ENCODE data around the gene FBXO10.
A peak's percentile ranks its signal among the peaks of the same experiment; 100 is the strongest.
"Not testable (repeated sequence)": the region's sequence is repeated elsewhere in the genome, so short reads cannot be mapped to it uniquely, and the experiment has no call there.

FBXO10 gene, protein sequence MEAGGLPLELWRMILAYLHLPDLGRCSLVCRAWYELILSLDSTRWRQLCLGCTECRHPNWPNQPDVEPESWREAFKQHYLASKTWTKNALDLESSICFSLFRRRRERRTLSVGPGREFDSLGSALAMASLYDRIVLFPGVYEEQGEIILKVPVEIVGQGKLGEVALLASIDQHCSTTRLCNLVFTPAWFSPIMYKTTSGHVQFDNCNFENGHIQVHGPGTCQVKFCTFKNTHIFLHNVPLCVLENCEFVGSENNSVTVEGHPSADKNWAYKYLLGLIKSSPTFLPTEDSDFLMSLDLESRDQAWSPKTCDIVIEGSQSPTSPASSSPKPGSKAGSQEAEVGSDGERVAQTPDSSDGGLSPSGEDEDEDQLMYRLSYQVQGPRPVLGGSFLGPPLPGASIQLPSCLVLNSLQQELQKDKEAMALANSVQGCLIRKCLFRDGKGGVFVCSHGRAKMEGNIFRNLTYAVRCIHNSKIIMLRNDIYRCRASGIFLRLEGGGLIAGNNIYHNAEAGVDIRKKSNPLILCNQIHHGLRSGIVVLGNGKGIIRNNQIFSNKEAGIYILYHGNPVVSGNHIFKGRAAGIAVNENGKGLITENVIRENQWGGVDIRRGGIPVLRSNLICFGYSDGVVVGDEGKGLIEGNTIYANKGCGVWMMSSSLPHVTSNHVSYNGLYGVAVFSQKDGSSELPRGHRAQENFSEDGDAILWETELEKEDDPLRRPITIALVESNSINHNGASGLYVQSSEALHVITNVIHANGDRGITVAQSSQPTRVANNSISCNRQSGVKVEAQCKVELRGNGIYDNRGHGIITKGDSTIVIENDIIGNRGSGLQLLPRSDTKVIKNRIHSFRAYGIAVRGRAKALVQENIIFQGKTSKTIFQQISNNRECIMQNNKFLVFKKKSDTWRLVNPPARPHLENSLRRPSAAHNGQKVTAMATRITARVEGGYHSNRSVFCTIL

DNA sequence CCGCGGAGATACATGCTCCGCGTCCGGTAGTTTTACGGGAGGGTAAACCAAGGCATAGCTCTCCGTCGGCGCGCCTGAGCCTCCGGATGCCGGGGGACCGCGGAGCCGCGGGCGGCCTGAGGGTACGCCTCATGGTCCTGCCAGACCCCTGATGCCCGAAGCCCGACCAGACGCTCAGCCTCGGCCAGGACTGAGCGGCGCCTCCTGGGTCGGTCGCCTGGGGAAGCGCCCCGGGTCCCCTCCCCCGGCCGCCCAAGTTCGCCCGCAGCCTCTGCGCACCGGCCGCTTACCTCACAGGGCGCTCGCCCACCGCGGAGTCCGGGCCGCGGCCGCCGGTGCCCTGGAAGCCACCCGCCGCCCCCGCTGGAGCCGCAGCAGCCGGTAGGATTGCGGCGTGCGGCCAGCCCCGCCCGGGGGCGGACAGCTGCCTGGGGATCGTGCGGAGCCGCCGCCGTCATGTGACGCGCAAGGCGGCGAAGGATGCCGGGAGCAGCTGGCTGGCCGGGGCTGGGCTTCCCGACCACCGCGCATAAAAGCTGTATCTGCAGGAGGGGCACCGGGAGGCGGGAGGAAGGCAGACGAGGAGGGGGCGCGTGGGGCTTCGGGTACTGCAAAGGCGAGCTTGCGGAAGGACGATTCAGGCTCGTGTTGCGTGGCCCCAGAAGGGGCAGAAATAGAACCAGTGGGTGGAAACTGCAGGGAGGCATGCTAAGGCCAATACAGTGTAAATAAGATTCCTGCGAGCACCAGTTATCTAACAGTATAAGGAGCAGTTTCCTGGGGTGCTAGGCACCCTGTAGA is at the start of gene FBXO10:
Gene FBXO10 (minus strand): TSS at position 460 of the 801 bp plus-strand sequence. CDS start 34,612 bp downstream, outside the sequence.
- peak; percentile 80 for DNase-seq (ENCODE audit: low spot score)

DNA sequence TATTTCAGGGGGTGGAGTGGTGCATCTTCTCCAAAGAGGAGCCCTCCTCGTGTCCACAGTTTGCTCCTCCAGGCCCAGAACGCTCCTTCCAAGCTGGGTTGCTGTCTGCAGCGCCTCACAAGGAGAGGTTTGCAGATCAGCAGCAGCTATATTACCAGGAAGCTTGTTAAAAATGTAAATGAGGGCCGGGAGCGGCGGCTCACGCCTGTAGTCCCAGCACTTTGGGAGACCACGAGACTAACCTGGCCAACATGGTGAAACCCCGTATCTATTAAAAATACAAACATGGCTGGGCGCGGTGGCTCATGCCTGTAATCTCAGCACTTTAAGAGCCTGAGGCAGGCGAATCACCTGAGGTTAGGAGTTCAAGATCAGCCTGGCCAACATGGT is 49.6 kb upstream of the FBXO10 start:
- no peak for DNase-seq (ENCODE audit: low spot score)

DNA sequence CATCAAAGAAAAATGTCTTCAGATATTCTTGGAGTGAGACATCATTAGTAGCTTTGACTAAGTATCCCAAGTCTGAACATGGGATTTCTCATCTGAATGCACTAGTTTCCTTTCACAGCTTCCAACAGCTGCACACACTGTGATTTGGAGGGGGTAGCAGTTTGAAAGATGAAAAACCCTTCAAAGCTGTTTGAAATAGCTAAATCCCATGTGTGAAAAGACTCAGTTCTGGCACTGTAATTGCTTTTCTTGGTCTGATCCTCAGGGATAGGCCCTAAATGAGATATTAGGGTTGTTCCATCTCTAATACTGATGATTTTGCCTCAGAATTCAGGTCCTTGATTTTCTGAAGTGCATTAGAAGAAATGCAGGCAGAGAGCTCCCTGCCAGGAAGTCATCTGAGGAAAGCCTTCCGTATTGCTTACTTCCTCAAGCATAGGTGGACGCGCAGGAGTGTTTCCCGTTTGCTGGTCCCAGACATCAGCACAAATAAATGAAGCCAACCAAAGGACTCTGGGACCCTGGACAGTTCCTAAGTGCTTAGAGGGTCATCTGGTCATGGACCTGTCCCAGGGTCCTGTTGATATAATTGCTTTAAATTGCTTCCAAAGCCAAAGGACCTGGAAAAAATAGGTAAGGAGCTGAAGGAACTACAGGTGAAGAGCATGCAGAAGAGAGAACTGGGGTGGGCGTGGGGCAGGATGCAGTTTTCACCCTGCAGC is 49.0 kb upstream of the FBXO10 start:
- DNase-seq (ENCODE audit: low spot score), result no peak

DNA sequence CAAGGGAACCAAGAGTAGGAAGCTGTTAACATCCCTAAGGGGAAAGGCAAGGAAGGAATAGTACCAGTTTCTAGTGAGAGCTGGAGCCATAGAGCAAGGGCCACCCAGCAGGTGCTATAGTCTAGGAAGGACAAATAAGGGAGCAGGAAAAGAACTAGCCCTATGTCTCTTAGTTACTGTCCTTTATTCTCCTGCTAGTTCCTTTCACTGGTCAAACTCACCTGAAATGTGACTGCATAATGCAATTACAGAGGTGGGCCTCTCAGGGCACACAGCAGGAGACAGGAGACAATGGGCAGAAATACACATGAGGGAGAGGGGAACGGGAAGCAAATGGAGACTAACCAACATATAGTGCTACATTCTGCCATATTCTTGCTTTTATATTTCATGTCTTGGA is 47.9 kb upstream of the FBXO10 start:
- DNase-seq (ENCODE audit: low spot score), result no peak

DNA sequence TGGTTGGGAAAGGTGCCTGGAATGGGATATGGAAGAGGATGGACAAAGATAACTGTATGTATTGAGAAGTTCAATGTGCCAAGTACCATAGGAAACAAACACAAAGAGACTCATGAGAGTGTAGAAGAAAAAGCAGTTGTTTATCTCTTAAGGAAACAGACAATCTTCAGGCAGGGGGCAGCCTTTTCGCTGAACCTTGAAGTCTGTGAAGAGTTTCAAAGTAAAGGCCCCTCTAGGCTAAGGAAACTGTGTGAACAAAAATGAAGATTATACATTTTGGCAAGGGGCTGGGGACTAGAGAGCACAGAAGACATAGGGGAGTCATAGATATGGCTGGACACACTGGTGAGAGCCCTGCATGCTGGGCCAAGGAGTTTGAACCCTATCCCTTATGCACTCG is 47.1 kb upstream of the FBXO10 start:
- no peak for DNase-seq (ENCODE audit: low spot score)

DNA sequence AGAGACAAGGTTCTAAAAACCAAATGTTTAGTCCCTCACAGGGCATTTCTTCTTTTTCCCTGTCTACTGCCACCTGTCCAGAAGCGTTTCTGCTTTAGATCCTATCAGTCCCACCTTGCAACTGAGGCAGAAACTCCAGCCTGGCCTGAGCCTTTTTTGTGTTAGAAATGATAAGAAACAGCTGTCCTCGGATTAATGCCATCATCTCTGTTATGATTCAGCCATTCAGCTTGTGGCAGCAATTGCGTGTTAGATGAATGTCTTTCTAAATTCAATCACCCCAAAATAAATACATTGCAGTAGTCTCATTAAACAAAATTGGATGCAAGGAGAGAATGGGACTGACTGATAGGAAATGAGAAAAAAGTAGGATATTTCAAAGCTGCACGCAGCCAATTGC is 46.3 kb upstream of the FBXO10 start:
- no peak for DNase-seq (ENCODE audit: low spot score)

DNA sequence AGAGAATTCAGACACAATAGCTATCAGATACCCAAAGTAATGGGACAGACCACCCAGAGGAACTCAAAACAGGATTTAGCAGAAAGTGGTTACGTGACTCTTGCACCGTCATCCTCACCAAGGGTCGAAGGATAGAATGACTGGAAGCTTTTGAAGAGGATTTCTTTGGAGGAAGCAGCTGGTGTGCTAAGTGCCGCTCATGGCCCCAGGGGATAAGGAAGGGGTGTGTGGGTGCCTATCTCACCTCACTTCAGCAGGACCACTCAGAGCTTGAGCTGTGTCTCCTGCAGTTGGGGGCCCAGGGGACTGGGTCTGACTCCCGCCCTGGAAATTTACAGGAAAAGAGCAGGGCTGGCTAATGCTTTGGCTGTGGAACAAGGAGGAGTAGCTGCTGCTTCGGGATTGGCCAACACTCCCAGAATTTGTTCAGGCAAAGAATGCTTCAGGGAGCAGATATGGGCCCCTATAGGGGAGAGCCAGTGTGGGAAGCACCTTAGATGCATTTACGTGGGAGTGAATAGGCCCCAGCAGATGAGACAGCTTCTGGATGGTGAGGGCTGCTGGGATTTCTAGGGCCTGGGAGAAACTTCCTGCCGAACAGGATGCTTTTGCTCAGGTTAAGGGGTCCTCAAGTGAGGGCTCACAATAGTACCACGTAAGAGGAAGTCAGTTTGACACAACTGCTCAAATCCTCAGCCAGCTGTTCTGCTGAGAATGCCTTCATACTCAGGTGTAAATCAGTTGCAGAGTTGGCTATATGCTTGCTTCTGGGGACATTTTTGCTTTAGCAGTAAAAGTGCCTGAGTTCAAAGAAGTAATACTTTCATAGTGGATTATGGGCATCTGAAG is 45.3 kb upstream of the FBXO10 start:
- no peak for DNase-seq (ENCODE audit: low spot score)

DNA sequence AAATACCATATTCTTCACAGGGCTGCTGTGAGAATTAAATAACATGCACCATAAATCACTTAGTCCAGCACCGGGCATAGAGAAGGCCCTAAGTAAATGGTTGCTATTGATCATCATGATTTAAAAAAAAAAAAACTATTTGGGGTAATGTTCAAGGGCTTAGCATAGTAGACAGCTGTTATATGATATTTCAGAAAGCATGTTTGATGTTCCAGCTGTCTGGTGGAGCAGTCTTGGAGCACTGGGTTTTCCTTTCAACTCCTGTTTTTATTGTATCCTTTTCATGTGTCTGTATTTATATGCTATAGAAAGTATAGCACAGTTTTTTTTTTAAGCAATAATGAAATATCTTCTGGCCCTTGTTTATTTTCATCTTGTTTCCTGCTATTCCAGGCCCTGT is 44.2 kb upstream of the FBXO10 start:
- DNase-seq (ENCODE audit: low spot score), result no peak

DNA sequence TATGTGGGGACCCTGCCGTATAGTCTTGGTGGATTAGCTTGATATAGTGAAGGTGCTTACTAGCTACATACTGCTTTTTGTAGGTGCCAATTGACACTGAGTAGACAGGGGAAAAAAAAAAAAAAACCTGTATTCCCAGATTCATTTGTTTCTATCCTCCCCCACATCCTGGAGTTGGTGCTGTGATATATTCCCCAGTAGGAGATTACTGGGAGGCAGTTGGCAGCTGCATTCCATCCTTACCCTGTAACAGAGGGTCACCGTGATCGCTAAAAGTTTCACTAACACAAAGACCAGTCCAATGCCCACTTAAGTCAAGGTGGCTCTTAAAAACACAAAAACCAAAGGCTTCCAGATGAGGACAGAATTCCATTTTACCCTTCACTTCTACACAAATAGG is 43.6 kb upstream of the FBXO10 start:
- no peak for DNase-seq (ENCODE audit: low spot score)

DNA sequence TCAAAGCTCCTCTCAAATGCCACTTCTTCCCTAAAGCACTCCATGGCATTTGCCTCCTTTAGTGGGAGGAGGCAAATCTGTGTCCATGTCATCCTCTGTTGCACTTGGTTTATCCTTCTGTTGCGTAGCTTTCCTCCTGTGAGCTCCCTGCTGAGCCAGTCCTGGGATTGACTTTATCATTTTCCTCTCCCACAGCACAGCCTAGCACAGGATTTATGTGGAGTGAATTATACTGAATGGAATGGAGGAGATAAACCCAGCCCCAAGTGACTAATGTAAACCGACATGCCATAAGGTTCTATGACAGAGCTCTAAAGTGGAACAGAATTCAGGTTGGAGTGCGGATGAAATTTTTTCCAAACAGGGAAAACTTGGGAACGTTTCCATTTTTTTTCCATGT is 42.6 kb upstream of the FBXO10 start:
- no peak for DNase-seq (ENCODE audit: low spot score)

DNA sequence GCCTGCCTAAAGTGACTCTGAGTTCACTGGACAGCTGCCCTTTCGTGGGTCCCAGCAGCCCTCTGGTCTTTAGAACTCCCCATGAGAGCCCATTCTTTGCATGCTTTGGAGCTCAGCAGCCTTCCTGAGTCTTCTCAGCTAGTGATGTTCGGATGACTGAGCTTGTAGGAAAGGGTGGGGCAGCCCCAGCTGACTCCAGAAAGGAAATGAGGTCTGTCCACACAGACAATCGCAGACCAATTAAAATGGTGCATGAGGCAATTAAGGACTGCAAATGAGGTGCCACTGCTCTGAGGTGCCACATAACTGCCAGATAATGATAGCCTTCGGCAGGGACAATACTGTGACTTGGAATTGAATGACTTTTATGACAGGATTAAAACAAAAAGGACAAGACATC is 41.7 kb upstream of the FBXO10 start:
- DNase-seq (ENCODE audit: low spot score), result no peak

DNA sequence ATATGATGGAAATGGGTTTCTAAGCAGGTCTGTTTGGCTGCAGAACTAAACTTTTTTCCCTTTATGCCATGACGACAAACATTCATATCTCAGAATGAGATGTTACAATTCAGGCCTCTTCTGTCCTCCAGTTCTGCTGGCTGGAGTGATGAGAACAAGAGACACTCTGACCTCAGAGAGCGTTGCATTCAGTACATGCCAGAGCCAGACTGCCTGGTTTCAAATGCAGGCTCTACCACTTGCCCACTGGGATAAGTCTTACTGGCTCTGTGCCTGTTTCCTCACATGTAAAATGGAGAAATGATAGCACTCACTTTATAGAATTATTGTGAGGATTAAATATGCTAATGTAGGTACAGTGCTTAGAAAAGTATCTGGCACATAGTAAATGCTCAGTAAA is 41.0 kb upstream of the FBXO10 start:
- no peak for DNase-seq (ENCODE audit: low spot score)

DNA sequence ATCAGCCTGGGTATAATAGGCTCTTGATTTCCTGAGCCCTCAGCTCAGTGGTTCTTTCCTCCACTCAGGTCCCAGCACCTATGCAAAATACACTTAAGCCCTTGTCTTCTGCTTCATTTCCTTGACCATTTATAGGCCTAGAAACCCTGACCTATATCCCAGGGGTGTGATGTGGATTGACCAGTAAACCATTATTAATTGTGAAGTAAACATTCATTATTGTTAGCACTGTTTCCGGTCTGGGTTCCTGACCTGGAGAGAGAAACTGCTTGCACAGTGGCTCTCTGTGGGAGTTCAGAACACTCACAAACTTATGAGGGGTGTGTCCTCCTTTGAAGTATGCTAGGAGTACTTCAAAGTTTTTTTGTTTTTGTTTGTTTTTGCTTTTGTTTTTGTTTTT is 35.8 kb upstream of the FBXO10 start:
- no peak for DNase-seq (ENCODE audit: low spot score)

DNA sequence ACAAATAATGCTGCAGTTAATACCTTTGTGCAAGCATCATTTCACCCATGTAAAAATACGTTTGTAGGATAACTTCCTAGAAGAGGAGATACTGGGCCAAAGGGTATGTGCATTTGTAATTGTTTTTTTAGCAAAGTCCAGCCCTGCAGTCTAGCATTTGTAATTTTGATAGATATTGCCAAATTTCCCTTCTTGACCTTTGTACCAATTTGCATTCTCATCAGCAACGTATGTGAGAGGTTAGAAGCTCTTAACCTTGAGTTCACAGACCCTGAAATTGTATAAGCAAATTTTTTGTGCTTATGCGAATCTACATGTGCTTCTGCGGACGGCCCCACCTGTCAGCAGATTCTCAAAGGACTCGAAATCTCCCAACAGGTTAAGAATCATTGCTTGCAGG is 34.8 kb upstream of the FBXO10 start:
- DNase-seq (ENCODE audit: low spot score), result no peak

DNA sequence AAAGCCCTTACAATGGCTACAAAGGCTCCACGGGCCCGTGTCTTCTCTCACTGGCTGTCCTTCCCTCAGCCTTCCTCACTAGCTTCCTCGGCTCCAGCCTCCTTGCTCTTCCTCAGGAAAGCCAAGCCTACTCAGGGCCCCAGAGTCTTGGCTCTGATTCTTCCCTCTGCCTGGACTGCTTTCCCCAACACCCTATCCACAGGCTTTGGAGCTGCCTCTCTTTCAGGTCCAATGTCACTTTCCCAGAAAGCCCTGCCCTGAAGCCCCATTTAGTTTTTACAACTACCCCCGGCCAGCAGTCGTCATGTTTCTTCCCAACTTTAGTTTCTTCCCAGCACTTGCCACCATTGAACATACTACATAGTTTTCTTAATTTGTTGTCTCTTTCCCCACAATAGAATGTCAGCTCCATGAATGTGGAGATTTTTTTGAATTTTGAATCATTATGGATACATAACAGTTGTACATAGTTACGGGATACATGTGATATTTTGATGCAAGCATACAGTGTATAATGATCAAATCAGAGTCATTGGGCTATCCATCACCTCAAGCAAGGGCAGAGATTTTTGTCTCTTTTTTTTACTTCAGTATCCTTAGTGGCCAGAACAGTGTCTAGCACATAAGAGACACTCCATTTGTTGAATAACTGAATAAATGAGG is 33.7 kb upstream of the FBXO10 start:
- DNase-seq (ENCODE audit: low spot score), result no peak

DNA sequence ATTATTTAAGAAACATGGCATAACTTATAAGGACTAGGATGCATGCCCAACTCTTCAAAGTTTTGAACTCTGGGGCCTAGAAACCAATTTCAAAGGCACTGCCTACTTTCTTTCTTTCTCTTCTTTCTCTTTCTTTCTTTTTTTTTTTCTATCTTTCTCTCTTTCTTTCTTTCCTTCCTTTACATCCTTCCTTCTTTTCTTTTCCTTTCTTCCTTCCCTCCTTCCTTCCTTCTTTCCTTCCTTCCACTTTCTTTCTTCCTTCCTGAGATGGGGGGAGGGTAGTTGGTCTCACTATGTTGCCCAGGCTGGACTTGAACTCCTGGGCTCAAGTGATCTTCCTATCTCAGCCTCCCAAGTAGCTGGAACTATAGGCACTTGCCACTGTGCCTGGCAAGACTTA is 32.1 kb upstream of the FBXO10 start:
- DNase-seq (ENCODE audit: low spot score), result no peak

DNA sequence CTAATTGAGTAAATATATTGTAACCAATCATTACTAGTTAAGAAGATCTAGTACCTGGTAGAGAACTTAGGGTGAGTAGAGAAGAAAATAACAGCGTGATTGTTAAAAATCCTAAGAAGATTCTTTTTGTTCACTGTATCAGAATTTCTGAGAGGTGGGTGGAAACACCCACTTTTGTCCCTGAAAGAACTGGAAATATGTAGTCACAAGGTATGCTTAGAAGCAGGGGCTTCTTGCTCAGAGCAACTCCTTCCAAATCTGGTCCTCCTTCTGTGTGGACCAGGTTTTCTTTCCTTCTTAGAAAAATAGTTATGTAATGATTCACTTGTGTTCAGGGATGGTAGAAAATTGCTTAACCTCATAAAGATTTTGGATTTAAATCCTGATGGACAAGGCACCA is 28.1 kb upstream of the FBXO10 start:
- DNase-seq (ENCODE audit: low spot score), result no peak

DNA sequence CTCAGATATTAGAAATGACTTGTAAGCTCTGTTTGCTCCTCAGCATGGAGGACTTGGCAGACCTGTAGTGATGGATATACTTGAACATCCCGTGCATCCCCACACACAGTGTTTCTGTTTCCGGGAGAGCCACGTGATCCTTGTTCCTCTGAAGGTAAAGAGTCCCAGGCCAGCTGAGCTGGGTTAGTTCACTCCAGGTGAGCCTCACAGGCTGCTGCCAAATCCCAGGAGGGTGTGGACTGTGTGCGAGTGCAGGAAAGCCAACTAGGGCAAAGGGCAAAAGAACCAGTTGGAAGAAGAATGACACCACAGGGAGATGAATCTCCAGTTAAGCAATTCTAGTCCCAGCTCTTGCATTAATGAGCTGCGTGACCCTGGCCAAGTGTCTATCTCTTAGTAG is 26.6 kb upstream of the FBXO10 start:
- no peak for DNase-seq (ENCODE audit: low spot score)

DNA sequence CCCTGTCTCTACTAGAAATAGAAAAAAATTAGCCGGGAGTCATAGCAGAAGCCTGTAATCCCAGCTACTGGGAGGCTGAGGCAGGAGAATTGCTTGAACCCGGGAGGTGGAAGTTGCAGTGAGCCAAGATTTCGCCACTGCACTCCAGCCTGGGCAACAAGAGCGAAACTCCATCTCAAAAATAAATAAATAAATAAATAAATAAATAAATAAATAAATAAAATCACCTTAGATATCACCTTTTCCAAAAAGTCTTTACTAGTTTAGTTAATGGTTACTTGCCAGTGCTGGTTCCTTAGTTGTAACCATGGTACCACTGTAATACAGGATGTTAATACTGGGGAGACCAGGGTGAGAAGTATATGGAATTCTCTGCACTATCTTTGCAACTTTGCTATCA is 25.9 kb upstream of the FBXO10 start:
- not testable (repeated sequence) for DNase-seq (ENCODE audit: low spot score)

DNA sequence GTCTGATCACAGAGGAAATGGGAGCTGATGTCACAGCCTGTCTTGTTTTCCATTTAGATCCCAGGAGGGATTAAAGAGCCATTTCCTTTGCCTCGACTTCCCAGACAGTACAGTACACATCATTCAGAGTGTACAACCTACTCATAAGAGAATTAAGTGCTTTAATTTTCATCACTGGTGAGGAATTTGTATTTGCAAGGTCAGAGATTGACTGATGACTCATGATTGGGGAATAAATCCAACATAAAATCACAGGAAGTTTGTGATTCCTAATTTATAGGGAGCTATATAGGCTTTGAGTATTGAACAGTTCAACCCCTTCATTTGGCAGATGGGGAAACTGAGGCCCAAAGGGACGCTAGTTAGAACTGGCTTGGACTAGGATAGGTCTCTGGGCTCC is 20.3 kb upstream of the FBXO10 start:
- no peak for DNase-seq (ENCODE audit: low spot score)

All from Ammon's horn (tissue), 1 donor.